Midbrain (tissue), 1 donor: ENCODE measurements around the gene PPP3CA.

Experiments
- DNase-seq: peaks from one replicate; lab custom pipeline; 2025; lab: John Stamatoyannopoulos, UW

The PPP3CA gene

DNA sequence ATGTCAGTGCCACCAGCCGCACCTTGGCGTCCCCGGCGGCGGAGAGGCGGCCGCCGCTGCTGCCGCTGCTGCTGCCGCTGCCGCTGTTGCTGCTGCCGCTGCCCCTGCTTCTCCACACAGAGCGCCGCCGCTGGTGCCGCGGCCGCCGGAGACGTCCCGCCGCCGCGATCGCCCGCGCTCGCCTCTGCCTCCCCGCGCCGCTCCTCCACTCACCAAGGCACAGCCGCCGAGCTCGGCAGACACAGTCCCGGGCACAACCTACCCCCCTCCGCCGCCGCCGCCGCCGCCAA, at the start of gene PPP3CA:
PPP3CA (minus strand) TSS at position 260 of the 290 bp plus-strand sequence.
- no peak for DNase-seq

- no peak for DNase-seq
These were observed 45.9 kb upstream of the PPP3CA start for GRCh38 chr4:101393256-101393655.

DNA sequence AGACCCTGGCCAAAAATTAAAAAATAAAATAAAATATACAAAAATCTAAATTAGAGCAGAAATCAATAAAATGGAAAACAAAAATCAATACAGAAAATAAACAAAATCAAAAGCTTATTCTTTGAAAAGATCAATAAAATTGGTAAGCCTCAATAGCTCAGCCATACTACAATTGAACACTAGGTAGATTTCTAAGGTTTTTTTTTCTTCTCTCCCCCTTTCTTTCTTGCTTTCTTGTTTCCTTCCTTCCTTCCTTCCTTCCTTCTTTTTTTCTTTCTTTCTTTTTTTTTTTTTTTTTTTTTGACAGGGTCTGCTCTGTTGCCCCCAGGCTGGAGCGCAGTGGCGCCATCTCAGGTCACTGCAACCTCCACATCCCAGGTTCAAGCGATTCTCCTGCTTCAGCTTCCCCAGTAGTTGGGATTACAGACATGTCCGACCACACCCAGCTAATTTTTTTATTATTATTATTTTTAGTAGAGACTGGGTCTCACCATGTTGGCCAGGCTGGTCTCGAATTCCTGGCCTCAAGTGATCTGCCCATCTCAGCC, 23.4 kb upstream of the PPP3CA start:
- no peak for DNase-seq

GRCh38 chr4:101367201-101367600, 19.9 kb upstream of the PPP3CA start:
- no peak for DNase-seq

DNA sequence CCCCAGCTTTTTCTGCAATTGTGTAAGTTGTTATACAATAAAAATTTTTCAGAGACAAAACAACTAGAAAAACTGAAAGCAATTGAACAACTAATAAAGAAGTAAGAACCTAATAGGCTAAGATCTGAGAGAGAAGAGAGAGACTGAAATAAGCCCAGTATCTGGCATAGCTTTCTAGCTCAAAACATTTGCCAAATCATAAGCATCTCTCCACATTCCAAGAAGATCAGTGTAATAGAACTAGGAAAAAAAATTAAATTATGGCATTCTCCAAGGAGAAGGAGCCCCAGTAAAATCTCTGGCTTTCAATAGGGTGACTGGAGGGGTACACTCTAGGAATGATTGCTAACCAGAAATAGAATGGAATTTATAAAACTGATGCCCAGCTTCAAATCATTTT, 19.0 kb upstream of the PPP3CA start:
- DNase-seq = no peak

- no peak for DNase-seq
These were observed 10.4 kb upstream of the PPP3CA start for GRCh38 chr4:101357751-101358150.

- DNase-seq = no peak
These were observed 9.6 kb upstream of the PPP3CA start for GRCh38 chr4:101356928-101357327.

GRCh38 chr4:101355767-101356702, 8.7 kb upstream of the PPP3CA start:
- DNase-seq = no peak

GRCh38 chr4:101355246-101355645, 7.9 kb upstream of the PPP3CA start:
- DNase-seq = no peak

DNA sequence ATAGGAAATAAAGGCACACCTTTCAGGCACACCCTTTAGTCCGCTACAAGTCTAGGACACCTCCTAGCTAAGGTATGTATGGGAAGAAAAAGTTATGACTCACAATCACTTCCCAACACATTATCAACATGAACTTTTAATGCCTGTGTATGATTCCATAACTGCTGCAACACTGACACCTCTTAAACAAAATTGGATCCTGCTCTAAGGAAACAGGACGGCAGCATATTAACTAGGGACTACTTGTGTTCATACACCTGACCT, 2.4 kb upstream of the PPP3CA start:
- no peak for DNase-seq

DNA sequence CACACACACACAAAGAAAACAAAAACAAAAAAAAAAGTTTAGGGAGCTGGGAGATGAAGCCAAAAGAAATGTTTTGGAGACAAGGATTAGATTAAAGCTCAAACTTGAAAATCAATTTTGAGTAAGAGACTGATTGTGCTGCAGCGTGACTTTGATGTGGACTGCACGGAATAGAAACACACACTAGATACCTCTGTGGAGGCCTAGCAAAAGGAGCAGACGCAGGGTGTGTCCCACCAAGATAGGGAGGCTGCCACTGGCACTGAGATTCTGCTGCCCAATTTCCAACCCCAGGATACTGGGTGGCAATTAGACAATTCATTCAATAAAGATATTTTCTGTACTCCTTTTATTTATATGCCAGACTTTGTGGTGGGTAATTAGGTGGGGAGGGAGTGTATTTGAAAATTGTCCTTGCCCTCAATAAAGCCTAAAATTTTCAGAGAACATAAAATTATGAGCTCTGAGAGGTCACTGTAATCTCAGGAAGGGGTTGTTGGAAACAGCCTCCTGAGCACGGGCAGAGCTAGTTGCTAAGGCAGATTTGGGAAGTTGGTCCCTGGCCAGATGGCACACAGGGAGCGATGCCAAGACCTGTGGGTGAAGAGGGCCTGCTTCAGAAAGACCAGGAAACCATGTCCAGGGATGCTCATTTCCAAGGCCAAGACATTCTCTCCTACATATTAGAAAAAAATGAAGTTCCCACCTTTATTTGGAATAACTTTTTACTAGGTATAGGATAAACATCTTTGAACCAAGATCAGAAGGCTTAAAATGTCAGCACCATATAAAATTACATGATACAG, 1.9 kb upstream of the PPP3CA start:
- DNase-seq = no peak

- no peak for DNase-seq
These were observed 1.1 kb upstream of the PPP3CA start for GRCh38 chr4:101348367-101348827.

DNA sequence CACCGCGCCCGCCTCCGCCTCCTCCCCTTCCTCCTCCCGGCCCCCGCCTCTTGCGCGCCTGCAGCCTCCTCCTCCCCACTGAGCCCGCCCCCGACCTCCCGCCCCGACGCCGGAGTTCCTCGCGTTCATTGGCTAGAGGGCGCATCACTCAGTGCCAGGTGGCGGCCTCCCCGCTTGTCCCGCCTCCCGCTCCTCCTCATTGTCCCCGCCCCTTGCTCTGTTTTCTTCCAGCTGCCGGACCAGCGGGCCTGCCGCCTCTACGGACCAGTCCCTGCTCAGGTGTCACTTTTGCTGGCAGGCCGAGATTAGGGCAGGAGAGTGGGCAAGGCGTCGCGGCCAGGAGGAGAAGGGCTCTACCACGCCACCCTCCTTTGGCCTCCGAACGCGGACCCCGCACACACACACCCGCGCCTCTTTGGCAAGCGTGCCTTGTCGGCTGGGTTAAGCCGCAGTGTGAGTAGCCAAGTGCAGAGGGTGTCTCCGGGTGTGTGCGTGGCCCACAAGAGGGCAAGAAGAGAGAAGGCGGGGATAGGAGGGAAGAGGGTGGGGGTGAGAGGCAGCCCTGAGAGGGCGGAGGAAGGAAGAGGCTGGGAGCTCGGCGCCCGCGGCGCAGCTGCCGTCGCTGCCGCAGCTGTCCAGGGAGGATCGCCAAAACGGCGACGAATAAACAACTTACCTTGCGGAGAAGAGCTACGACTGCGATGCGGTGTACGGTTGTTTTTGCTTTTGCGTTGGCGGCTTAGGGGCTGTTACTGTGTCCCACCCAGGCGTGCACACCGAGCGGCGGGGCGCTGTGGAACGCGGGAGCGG, 436 bp upstream of the PPP3CA start:
- DNase-seq = peak; percentile 99

DNA sequence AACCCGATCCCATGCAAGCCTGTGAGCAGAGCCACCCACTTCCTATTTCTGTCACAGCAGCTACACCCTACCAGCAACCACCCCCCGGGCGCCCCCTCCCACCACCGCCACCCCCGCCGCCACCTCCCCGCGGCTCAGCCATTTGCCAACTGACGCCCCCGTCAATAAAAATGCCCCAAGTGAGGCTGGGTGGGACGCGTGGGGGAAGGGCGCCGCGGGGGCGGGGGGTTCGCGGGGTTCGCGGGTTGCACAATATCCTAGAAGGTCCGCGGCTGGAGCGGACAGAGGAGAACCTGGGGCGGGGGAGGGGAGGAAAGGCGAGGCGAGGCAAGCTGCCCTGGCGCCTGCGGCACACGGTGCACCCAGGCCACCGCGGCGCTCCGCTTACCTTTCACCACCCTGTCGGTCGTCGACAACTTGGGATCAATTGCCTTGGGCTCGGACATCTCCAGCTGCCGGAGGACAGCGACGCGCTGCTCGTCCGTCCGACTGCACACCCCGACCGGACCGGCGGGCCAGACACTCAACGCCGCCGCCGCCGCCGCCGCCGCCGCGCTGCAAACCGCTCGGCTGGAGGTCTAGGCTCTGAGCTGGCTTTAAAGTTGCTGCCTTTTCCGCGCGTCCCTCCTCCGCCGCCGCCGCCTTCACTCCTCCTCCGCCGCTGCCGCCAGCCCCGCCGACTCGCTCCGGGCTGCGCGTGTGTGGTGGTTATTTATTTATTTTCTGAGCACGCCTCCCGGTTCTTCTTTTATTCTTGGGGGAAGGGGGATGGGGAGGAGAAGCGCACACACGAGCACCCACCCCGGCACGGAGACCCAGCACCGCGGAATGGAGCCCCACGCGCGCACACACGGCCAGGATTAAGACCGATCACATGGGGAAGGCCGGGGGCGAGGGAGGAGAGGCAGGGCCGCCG, 717 bp downstream of the PPP3CA start:
- peak; percentile 71 for DNase-seq

DNA sequence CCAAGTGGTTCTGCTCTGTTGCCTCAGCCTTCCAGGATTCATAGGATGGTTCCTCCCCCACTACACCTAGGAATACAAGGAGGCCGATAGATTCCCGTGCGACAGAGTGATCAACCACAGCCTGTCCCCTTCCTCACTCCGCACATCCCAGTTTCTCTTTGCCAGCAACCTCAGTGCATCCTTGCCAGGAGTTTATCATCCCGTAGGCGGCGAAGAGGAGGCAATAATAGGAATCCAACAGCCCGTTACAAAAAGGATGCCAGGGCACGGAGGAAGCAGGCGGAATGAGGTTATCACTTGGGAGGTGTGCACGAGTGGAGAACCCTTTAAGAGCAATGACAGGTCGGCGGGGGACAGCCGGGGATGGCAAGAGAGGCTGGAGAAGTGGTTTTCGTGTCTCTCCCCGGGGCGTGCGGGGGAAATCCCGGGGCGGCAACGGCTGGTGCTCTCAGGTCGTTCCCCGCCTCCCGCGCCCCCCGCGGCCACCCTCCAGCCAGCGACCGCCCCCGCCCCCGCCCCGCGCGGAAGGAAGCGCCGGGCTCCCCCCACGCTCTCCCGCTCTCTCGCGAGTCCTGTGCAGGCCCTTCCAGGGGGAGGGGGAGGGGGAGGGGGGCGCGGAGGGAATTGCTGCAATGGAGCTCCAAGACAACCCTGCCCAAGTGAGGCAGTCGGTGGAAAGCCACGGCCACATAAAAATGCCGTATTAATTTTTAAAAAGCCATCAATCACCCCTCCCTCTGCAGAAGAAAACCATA, 1.6 kb downstream of the PPP3CA start:
- peak; percentile 52 for DNase-seq

DNA sequence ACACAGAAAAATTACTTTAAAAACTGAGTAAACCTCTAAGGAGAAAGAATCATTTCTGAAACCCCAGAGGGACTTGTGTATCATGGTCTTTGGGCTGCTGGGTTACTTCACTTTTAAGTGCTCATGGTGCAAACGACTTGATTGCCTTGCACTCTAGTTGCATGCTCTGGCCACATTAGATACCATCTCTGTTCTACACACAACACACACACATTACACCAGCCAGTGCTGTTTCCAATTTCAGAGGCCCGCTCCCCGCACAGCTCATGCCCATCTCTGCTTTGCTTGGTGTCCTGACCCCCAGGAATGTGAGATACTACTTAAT, 2.1 kb downstream of the PPP3CA start:
- DNase-seq = peak; percentile 49

DNA sequence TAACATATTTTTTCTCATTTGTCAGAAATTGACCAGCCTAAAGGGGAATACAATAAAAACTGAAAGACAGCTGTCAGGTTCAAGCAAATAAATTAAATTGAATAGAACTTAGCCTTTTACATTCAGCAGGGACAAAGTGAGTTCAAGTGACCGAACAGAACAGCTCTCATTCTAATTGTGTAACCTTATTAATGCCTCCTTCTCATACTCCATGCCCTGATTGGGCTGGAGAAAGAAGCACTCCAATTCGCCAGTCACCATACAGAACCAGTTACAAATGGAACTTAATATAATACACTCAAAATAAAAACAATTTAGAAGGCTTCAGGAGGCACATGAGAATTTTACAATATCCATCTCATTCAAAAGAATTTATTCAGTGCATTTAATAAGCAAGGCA, 8.0 kb downstream of the PPP3CA start:
- no peak for DNase-seq

GRCh38 chr4:101337688-101338087, 9.6 kb downstream of the PPP3CA start:
- no peak for DNase-seq

- DNase-seq = no peak
These were observed 12.3 kb downstream of the PPP3CA start for GRCh38 chr4:101334963-101335572.

- DNase-seq = no peak
These were observed 14.9 kb downstream of the PPP3CA start for GRCh38 chr4:101332424-101332823.
